Adrenal gland (tissue), 12 donors: ENCODE data around the gene MYT1. TPM values are rescaled to one million over a fixed set of nuclear protein-coding genes. Genes with fewer than 3 reads are reported as not detected.
"Not testable (repeated sequence)": the region's sequence is repeated elsewhere in the genome, so short reads cannot be mapped to it uniquely, and the experiment has no call there.

Experiments
- DNase-seq, 7 donors: peaks; one replicate each; pipeline ENCODE4 v3.0.0-alpha.2; 2019 to 2020
- H3K27ac ChIP-seq, 5 donors: fragments of 200-600 bp; sonication (generic) in 4 of 5; 1 replicate in 3 of 5; 2 replicates in 2 of 5; pipeline versions ENCODE4 v1.5.1 to v1.8.0; 2016 to 2020; ENCODE audit warnings: mild to moderate bottlenecking in 1 of 5
- H3K27me3 ChIP-seq: fragments of 200-600 bp; 2 replicates; pipeline ENCODE4 v1.8.0; 2021
- H3K36me3 ChIP-seq, 2 donors: fragments of 200-600 bp; replicated peaks in 1 of 2; 1 replicate in 1 of 2; 2 replicates in 1 of 2; pipeline versions ENCODE4 v1.5.1 to v1.8.0; 2018 to 2022
- H3K4me1 ChIP-seq, 2 donors: fragments of 200-600 bp; replicated peaks in 1 of 2; 1 replicate in 1 of 2; 2 replicates in 1 of 2; pipeline versions ENCODE4 v1.5.1 to v1.8.0; 2018 to 2021
- H3K4me3 ChIP-seq, 4 donors: fragments of 200-600 bp; sonication (generic) in 3 of 4; one replicate each; pipeline ENCODE4 v1.5.1; 2016 to 2018
- H3K9me3 ChIP-seq, 3 donors: fragments of 200-600 bp; sonication (generic) in 1 of 3; replicated peaks in 1 of 3; 1 replicate in 2 of 3; 2 replicates in 1 of 3; pipeline versions ENCODE4 v1.5.1 to v1.8.0; 2016 to 2021
- CTCF ChIP-seq, 6 experiments: fragments of 450-650 bp in 4 of 6; fragments of 200-600 bp in 2 of 6; sonication (generic) in 1 of 6; IDR thresholded peaks; 1 replicate in 5 of 6; 2 replicates in 1 of 6; pipeline versions ENCODE4 v1.5.1 to v1.8.0; 2016 to 2021; ENCODE audit warnings: antibody characterized with exemption in 6 of 6, mild to moderate bottlenecking in 2 of 6, moderate library complexity in 1 of 6
- POLR2A ChIP-seq, 2 donors: fragments of 450-650 bp; IDR thresholded peaks; one replicate each; pipeline ENCODE4 v1.6.1; 2017; ENCODE audit warnings: antibody characterized with exemption in 2 of 2, mild to moderate bottlenecking in 2 of 2, moderate library complexity in 1 of 2
- WGBS, 4 donors: extraction: QIAGEN DNeasy Blood & Tissue Kit in 2 of 4; methylation state at CpG; one replicate each; pipeline versions ENCODE4 v1.1.5 to v1.1.7; 2013 to 2017; 5-methylcytosine and 5-hydroxymethylcytosine counted together
- intact Hi-C, 2 donors: fragments of 100-400 bp; cut with DNase I; formaldehyde crosslinking; loops; one replicate each; pipeline versions ENCODE4 v1.14.1 to v1.15.0; 2022 to 2023
- polyA plus RNA-seq, 3 donors: library from polyadenylated mRNA; stranded (reverse); fragments of 200-250 nt in 2 of 3; fragments of 350-450 nt in 1 of 3; fragmentation: Illumina TruSeq in 1 of 3; extraction: RNeasy Lipid Tissue Mini Kit (QIAGEN cat#74804) in 1 of 3; gene quantifications; one replicate each; pipeline ENCODE4 v1.2.3, GENCODE V29; 2013 to 2014
- small RNA-seq, 2 donors: library from RNA; depleted of rRNA; stranded (forward); fragments of <200 nt; gene quantifications; one replicate each; pipeline ENCODE3, GENCODE V24; 2016
- total RNA-seq, 9 donors: library from RNA; depleted of rRNA in 4 of 9; stranded (reverse); fragments of >200 nt in 4 of 9; fragments of 120-200 nt in 1 of 9; fragmentation: NEBNext Ultra II Directional in 1 of 9; extraction: Animal tissue kit (Norgen Biotek cat#: 25700) in 1 of 9; gene quantifications; one replicate each; pipeline versions ENCODE4 v1.1.0 to v1.2.4, GENCODE V29; 2013 to 2023
- donor health status: healthy with polysubstance abuse.
- donor health status: Bipolar disorder and iron deficiency.
- donor health status: DM: yes; HTN: yes; CAD: no.
- donor health status: DM: no; HTN: no; CAD: no.
- donor health status: DM: no; HTN: no; CAD: no.
- donor health status: DM: yes; HTN: yes; CAD: no.

MYT1 gene
- total and polyA plus RNA-seq, 12 donors: 0.61 to 8.5 (median 2.7) TPM

- no peaks in the 10 kb centered on the region for H3K4me1 ChIP-seq
- WGBS, 4 donors: 71 to 93% (median 80%) methylated on average over 3 of the region's 3 CpGs
- TF ChIP-seq POLR2A (IDR thresholded peaks at IDR 0.05): no peak
- TF ChIP-seq CTCF (IDR thresholded peaks at IDR 0.05): no peak
- no peak for DNase-seq
- H3K9me3 ChIP-seq: no peaks in the 10 kb centered on the region
- H3K27ac ChIP-seq: no peak overlapping the region
- H3K4me3 ChIP-seq: no peak overlapping the region
- H3K27me3 ChIP-seq: no peaks in the 10 kb centered on the region
- H3K36me3 ChIP-seq: peaks cover 0 to 5% of the 10 kb centered on the region in 2 donors
- intact Hi-C loops: no loop called here
Measured at GRCh38 chr20:64280460-64280843, 116.2 kb downstream of the MYT1 start.

- intact Hi-C loops: no loop called here
- TF ChIP-seq CTCF (IDR thresholded peaks at IDR 0.05) (no peak), POLR2A (IDR thresholded peaks at IDR 0.05) (no peak)
- no peak for DNase-seq
- Histone ChIP-seq H3K27ac (no peak overlapping the region), H3K36me3 (no peaks in the 10 kb centered on the region), H3K27me3 (no peaks in the 10 kb centered on the region), H3K4me3 (no peak overlapping the region), H3K9me3 (no peaks in the 10 kb centered on the region), H3K4me1 (no peaks in the 10 kb centered on the region)
- 65 to 80% (median 75%) methylated on average over 4 of the region's 4 CpGs for whole genome bisulfite sequencing, 4 donors
Measured at GRCh38 chr20:64283646-64284045, 119.4 kb downstream of the MYT1 start.

GRCh38 chr20:64285579-64286446, 121.6 kb downstream of the MYT1 start:
- H3K9me3 ChIP-seq, H3K4me3 ChIP-seq, intact Hi-C loops, H3K4me1 ChIP-seq, H3K27me3 ChIP-seq, H3K27ac ChIP-seq, H3K36me3 ChIP-seq: not testable (repeated sequence)
- DNase-seq: peak; percentile 67 to 90 (median 81)
- peak; percentile 44 to 97 (median 91) for TF ChIP-seq CTCF (IDR thresholded peaks at IDR 0.05)
- WGBS, 4 donors: 80 to 95% (median 87%) methylated on average over 19 to 46 of the region's 46 CpGs

GRCh38 chr20:64286447-64287263, 122.4 kb downstream of the MYT1 start:
- H3K4me3 ChIP-seq, intact Hi-C loops, H3K27ac ChIP-seq, H3K4me1 ChIP-seq, H3K9me3 ChIP-seq, H3K36me3 ChIP-seq, H3K27me3 ChIP-seq: not testable (repeated sequence)
- 60 to 97% (median 94%) methylated on average over 1 to 30 of the region's 30 CpGs for WGBS, 4 donors
- DNase-seq: peak in 3 of 7 donors; percentile 23 to 59 (median 50)

GRCh38 chr20:64287264-64287590, 123.0 kb downstream of the MYT1 start:
- H3K4me1 ChIP-seq, H3K4me3 ChIP-seq, H3K27ac ChIP-seq, intact Hi-C loops, H3K36me3 ChIP-seq, H3K27me3 ChIP-seq, H3K9me3 ChIP-seq, DNase-seq: not testable (repeated sequence)
- 94 to 100% (median 96%) methylated on average over 3 of the region's 3 CpGs for WGBS, 4 donors

Small RNA genes lying within 50 kb of the gene (small RNA-seq; reads per million reads assigned to genes)
- 0 reads per million in 2 donors for gene AL137028.2

Other genes starting within 250 kb of the MYT1 start
- 10 to 100 TPM; 14.9 to 56.8 (median 37.7) TPM for gene UCKL1, start 208.0 kb upstream of the MYT1 start, total RNA-seq
- 100 to 1,000 TPM in 1 of 3 donors, 10 to 100 TPM in 2; 12.1 to 101 (median 91.3) TPM for gene UCKL1, start 208.0 kb upstream of the MYT1 start, polyA plus RNA-seq
- gene ZNF512B, start 194.5 kb upstream of the MYT1 start, total RNA-seq: 10 to 100 TPM in 7 of 9 donors, 1 to 10 TPM in 2; 8.5 to 24.7 (median 14.0) TPM
- 10 to 100 TPM in 2 of 3 donors, 1 to 10 TPM in 1; 3.5 to 39.4 (median 12.1) TPM for gene ZNF512B, start 194.5 kb upstream of the MYT1 start, polyA plus RNA-seq
- gene SAMD10, start 184.8 kb upstream of the MYT1 start, total RNA-seq: 1 to 10 TPM; 1.1 to 8.8 (median 4.5) TPM
- 1 to 10 TPM; 1.7 to 8.4 (median 4.4) TPM for gene SAMD10, start 184.8 kb upstream of the MYT1 start, polyA plus RNA-seq
- gene PRPF6, start 183.3 kb upstream of the MYT1 start, total RNA-seq: 10 to 100 TPM; 49.4 to 73.9 (median 57.6) TPM
- gene PRPF6, start 183.3 kb upstream of the MYT1 start, polyA plus RNA-seq: 10 to 100 TPM; 48.3 to 49.8 (median 49.1) TPM
- 1 to 10 TPM in 2 of 9 donors, under 1 TPM in 7; 0.13 to 1.9 (median 0.42) TPM for gene C20orf204, start 128.3 kb upstream of the MYT1 start, total RNA-seq
- 1 to 10 TPM in 2 of 3 donors, under 1 TPM in 1; 0.05 to 4.8 (median 1.6) TPM for gene C20orf204, start 128.3 kb upstream of the MYT1 start, polyA plus RNA-seq
- 10 to 100 TPM in 5 of 9 donors, 1 to 10 TPM in 3, under 1 TPM in 1; 0.89 to 45.2 (median 30.4) TPM for gene SOX18, start 114.8 kb upstream of the MYT1 start, total RNA-seq
- 10 to 100 TPM in 2 of 3 donors, under 1 TPM in 1; 0.59 to 51.0 (median 16.2) TPM for gene SOX18, start 114.8 kb upstream of the MYT1 start, polyA plus RNA-seq
- 10 to 100 TPM; 12.6 to 78.6 (median 51.2) TPM for gene TCEA2, start 101.3 kb upstream of the MYT1 start, total RNA-seq
- 100 to 1,000 TPM in 2 of 3 donors, 10 to 100 TPM in 1; 19.6 to 184 (median 132) TPM for gene TCEA2, start 101.3 kb upstream of the MYT1 start, polyA plus RNA-seq
- 10 to 100 TPM in 8 of 9 donors, 1 to 10 TPM in 1; 5.7 to 42.0 (median 16.0) TPM for gene RGS19, start 84.9 kb upstream of the MYT1 start, total RNA-seq
- gene RGS19, start 84.9 kb upstream of the MYT1 start, polyA plus RNA-seq: 10 to 100 TPM in 2 of 3 donors, 1 to 10 TPM in 1; 3.0 to 13.5 (median 12.4) TPM
- gene OPRL1, start 84.4 kb upstream of the MYT1 start, total RNA-seq: 1 to 10 TPM; 1.6 to 5.7 (median 3.0) TPM
- 1 to 10 TPM in 1 of 3 donors, under 1 TPM in 2; 0.24 to 1.6 (median 0.88) TPM for gene OPRL1, start 84.4 kb upstream of the MYT1 start, polyA plus RNA-seq
- gene LKAAEAR1, start 80.1 kb upstream of the MYT1 start, total RNA-seq: under 1 TPM in 1 of 9 donors, not detected in 8; 0.28 TPM
- 1 to 10 TPM in 2 of 3 donors, not detected in 1; 1.1 to 1.2 TPM for gene LKAAEAR1, start 80.1 kb upstream of the MYT1 start, polyA plus RNA-seq
- gene NPBWR2, start 56.9 kb upstream of the MYT1 start, total RNA-seq: under 1 TPM in 2 of 9 donors, not detected in 7; 0.34 to 0.42 TPM
- gene NPBWR2, start 56.9 kb upstream of the MYT1 start, polyA plus RNA-seq: under 1 TPM in 2 of 3 donors, not detected in 1; 0.18 to 0.32 TPM
- 100 to 1,000 TPM in 3 of 9 donors, 10 to 100 TPM in 6; 47.9 to 120 (median 68.8) TPM for gene PCMTD2, start 91.3 kb downstream of the MYT1 start, total RNA-seq
- gene PCMTD2, start 91.3 kb downstream of the MYT1 start, polyA plus RNA-seq: 10 to 100 TPM; 32.0 to 49.3 (median 39.1) TPM